CD14-positive monocyte (primary cell): ENCODE results near the gene PRKCA. TPM values are rescaled to one million over a fixed set of nuclear protein-coding genes. Genes with fewer than 3 reads are reported as not detected.

ENCODE experiments used
- DNase-seq, 3 donors: peaks; one replicate each; pipeline ENCODE4 v3.0.0-alpha.2; 2011 to 2022
- H2AFZ ChIP-seq: 2 replicates; pipeline ENCODE4 v1.6.0; 2012; ENCODE audit warnings: mild to moderate bottlenecking, low read depth, low read length, inconsistent platforms; ENCODE audit not compliant: insufficient read depth, poor library complexity, severe bottlenecking
- H3K27ac ChIP-seq, 2 donors: 1 replicate in 1 of 2; 2 replicates in 1 of 2; pipeline ENCODE4 v1.5.1; 2012 to 2013; ENCODE audit warnings: low read length in 2 of 2, control low read depth in 1 of 2, inconsistent platforms in 1 of 2, low read depth in 1 of 2, mild to moderate bottlenecking in 1 of 2
- H3K27me3 ChIP-seq, 2 donors: one replicate each; pipeline versions ENCODE4 v1.6.0 to v1.6.1; 2011 to 2013; ENCODE audit warnings: low read length in 2 of 2; ENCODE audit not compliant: control insufficient read depth in 2 of 2, insufficient read depth in 2 of 2
- H3K36me3 ChIP-seq, 2 donors: replicated peaks in 1 of 2; 1 replicate in 1 of 2; 2 replicates in 1 of 2; pipeline versions ENCODE4 v1.5.1 to v1.6.1; 2012 to 2013; ENCODE audit warnings: low read length in 2 of 2, control low read depth in 1 of 2, inconsistent platforms in 1 of 2, mild to moderate bottlenecking in 1 of 2; ENCODE audit not compliant: insufficient read depth in 2 of 2, control insufficient read depth in 1 of 2
- H3K4me1 ChIP-seq, 2 donors: 1 replicate in 1 of 2; 2 replicates in 1 of 2; pipeline versions ENCODE4 v1.5.1 to v1.6.1; 2012 to 2013; ENCODE audit warnings: low read length in 2 of 2, control low read depth in 1 of 2, inconsistent platforms in 1 of 2, mild to moderate bottlenecking in 1 of 2, moderate library complexity in 1 of 2; ENCODE audit not compliant: insufficient read depth in 2 of 2, control insufficient read depth in 1 of 2
- H3K4me2 ChIP-seq: replicated peaks from 2 replicates; pipeline ENCODE3; 2012; ENCODE audit warnings: low read length, moderate library complexity, mild to moderate bottlenecking; ENCODE audit not compliant: poor library complexity, severe bottlenecking; ENCODE audit errors: extremely low read depth
- H3K4me3 ChIP-seq, 3 experiments: fragments of 200-600 bp in 1 of 3; sonication (generic) in 1 of 3; replicated peaks in 1 of 3; 1 replicate in 2 of 3; 2 replicates in 1 of 3; pipeline ENCODE4 v1.5.1; 2011 to 2013; ENCODE audit warnings: low read length in 3 of 3, mild to moderate bottlenecking in 3 of 3, control low read depth in 2 of 3, low read depth in 2 of 3, inconsistent platforms in 1 of 3, moderate library complexity in 1 of 3
- H3K79me2 ChIP-seq: 2 replicates; pipeline ENCODE4 v1.6.0; 2012; ENCODE audit warnings: mild to moderate bottlenecking, control low read depth, inconsistent platforms, low read length, moderate library complexity; ENCODE audit not compliant: insufficient read depth
- H3K9ac ChIP-seq: 2 replicates; pipeline ENCODE4 v1.6.0; 2017; ENCODE audit warnings: low read length, mild to moderate bottlenecking; ENCODE audit not compliant: insufficient read depth, poor library complexity, severe bottlenecking
- H3K9me3 ChIP-seq, 2 donors: replicated peaks in 1 of 2; 1 replicate in 1 of 2; 2 replicates in 1 of 2; pipeline versions ENCODE4 v1.5.1 to v1.6.1; 2012 to 2013; ENCODE audit warnings: low read length in 2 of 2, control low read depth in 1 of 2; ENCODE audit not compliant: control insufficient read depth in 1 of 2, insufficient read depth in 1 of 2
- H4K20me1 ChIP-seq: 2 replicates; pipeline ENCODE4 v1.6.0; 2012; ENCODE audit warnings: mild to moderate bottlenecking, low read length, control low read depth, moderate library complexity; ENCODE audit not compliant: insufficient read depth
- H3K27ac Mint-ChIP-seq, 7 donors: one replicate each; pipeline ENCODE4 v1.8.0; 2020; ENCODE audit warnings: mild to moderate bottlenecking in 7 of 7, mixed read lengths in 7 of 7, moderate library complexity in 6 of 7, inconsistent platforms in 2 of 7
- H3K27me3 Mint-ChIP-seq, 3 donors: one replicate each; pipeline ENCODE4 v1.8.0; 2021 to 2022; ENCODE audit warnings: low read depth in 3 of 3, mild to moderate bottlenecking in 3 of 3, mixed read lengths in 3 of 3, moderate library complexity in 3 of 3, inconsistent platforms in 1 of 3
- H3K36me3 Mint-ChIP-seq, 2 donors: one replicate each; pipeline ENCODE4 v1.8.0; 2020; ENCODE audit warnings: mixed read lengths in 2 of 2, inconsistent platforms in 1 of 2, mild to moderate bottlenecking in 1 of 2
- H3K4me1 Mint-ChIP-seq: one replicate; pipeline ENCODE4 v1.8.0; 2020; ENCODE audit warnings: mild to moderate bottlenecking, mixed read lengths
- H3K4me3 Mint-ChIP-seq, 2 donors: one replicate each; pipeline ENCODE4 v1.8.0; 2020; ENCODE audit warnings: mild to moderate bottlenecking in 2 of 2, mixed read lengths in 2 of 2, moderate library complexity in 1 of 2
- H3K9me3 Mint-ChIP-seq, 7 donors: one replicate each; pipeline ENCODE4 v1.8.0; 2020 to 2022; ENCODE audit warnings: mixed read lengths in 7 of 7, mild to moderate bottlenecking in 6 of 7, moderate library complexity in 6 of 7, inconsistent platforms in 2 of 7
- WGBS: methylation state at CpG from one replicate; pipeline ENCODE4 v1.1.5; 2013; ENCODE audit warnings: missing lambda C conversion rate; ENCODE audit not compliant: insufficient coverage; 5-methylcytosine and 5-hydroxymethylcytosine counted together
- intact Hi-C, 2 donors: fragments of 100-400 bp; cut with micrococcal nuclease; formaldehyde crosslinking; loops; one replicate each; pipeline versions ENCODE4 v1.15.0 to v1.15.1; 2023
- polyA plus RNA-seq, 3 donors: library from polyadenylated mRNA; depleted of rRNA in 1 of 3; unstranded in 2 of 3; stranded (reverse) in 1 of 3; fragments of 300-500 nt in 2 of 3; fragments of >200 nt in 1 of 3; fragmentation: Illumina TruSeq in 2 of 3; gene quantifications; 1 replicate in 2 of 3; 2 replicates in 1 of 3; pipeline ENCODE4 v1.2.3, GENCODE V29; 2012 to 2021
- TF ChIP-seq, protein P1 (sequence below): fragments of 200-600 bp; IDR thresholded peaks from one replicate; pipeline ENCODE4 v1.8.0; 2022; ENCODE audit warnings: antibody characterized with exemption, mild to moderate bottlenecking

Gene PRKCA
- polyA plus RNA-seq, 3 donors = 0.22 to 7.1 (median 0.30) TPM

DNA sequence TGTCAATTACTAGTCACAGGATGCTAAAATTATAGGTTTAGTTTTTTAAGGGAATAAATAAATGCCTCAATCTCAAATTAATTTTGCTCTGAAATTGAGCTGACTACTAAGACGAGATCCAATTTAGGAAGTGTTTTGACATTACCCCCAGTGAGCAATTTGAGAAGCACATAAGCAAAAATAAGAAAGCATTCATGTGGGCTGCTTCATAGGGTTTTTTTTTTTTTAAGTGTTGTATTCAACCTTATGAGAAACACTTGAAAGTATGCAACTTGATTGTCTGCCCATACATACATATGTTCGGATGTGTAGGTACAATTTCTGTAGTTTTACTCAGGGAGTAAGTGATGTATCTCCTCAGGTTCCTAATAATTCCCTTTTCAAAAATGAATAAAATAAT is 77.6 kb downstream of the PRKCA start:
- Histone ChIP-seq H3K9ac (no peak overlapping the region), H3K4me3 (no peak overlapping the region), H3K27ac (no peak overlapping the region), H3K36me3 (no peaks in the 10 kb centered on the region), H3K79me2 (peaks cover 18% of the 10 kb centered on the region), H3K27me3 (no peaks in the 10 kb centered on the region), H2AFZ (no peak overlapping the region), H3K4me1 (no peaks in the 10 kb centered on the region), H3K4me2 (no peak overlapping the region), H4K20me1 (peaks cover 4% of the 10 kb centered on the region), H3K9me3 (no peaks in the 10 kb centered on the region)
- H3K36me3 Mint-ChIP-seq = peaks cover 2 to 4% of the 10 kb centered on the region in 2 donors
- H3K27me3 Mint-ChIP-seq = peaks cover 0 to 4% (median 3%) of the 10 kb centered on the region in 3 donors
- H3K4me1 Mint-ChIP-seq = peaks cover 11% of the 10 kb centered on the region
- H3K4me3 Mint-ChIP-seq = no peak overlapping the region
- no peak for DNase-seq
- WGBS = no CpG with 5 or more reads among the region's 2 CpGs
- no peaks in the 10 kb centered on the region for H3K9me3 Mint-ChIP-seq
- intact Hi-C loops = no loop called here
- H3K27ac Mint-ChIP-seq = no peak overlapping the region
- TF ChIP-seq, protein P1, sequence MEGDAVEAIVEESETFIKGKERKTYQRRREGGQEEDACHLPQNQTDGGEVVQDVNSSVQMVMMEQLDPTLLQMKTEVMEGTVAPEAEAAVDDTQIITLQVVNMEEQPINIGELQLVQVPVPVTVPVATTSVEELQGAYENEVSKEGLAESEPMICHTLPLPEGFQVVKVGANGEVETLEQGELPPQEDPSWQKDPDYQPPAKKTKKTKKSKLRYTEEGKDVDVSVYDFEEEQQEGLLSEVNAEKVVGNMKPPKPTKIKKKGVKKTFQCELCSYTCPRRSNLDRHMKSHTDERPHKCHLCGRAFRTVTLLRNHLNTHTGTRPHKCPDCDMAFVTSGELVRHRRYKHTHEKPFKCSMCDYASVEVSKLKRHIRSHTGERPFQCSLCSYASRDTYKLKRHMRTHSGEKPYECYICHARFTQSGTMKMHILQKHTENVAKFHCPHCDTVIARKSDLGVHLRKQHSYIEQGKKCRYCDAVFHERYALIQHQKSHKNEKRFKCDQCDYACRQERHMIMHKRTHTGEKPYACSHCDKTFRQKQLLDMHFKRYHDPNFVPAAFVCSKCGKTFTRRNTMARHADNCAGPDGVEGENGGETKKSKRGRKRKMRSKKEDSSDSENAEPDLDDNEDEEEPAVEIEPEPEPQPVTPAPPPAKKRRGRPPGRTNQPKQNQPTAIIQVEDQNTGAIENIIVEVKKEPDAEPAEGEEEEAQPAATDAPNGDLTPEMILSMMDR = no peak

DNA sequence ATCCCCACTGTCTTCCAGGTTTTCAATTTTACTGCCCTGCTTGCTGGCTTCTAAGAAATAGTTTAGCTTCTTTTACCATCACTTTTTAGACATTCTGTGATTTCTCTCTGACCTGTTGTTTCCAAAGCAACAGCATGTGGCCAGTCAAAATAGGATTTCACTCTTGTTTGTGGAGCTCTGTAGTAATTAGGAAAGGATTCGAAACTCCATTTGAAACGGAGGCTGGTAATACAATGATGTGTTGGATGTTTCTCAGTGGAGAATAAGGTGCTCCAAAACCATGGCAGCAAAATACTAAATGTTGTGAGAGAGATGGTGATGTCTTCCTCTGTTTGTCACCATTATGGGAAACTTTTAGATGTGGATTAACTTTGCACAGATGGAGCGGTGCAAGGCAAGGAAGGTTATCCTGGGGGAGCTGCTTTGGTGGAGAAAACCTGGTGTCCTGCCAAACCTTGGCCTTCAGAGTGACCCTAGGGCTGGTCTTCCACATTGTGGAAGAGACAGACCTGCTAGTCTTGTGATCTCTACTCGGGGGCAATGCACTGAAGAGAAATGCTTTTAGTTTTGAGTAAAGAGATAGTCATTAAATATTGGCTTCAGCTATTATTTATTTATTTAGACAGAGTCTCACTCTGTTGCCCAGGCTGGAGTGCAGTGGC is 79.4 kb downstream of the PRKCA start:
- Mint-ChIP-seq H3K4me1 (peaks cover 19% of the 10 kb centered on the region), H3K9me3 (no peaks in the 10 kb centered on the region), H3K36me3 (peaks cover 2 to 4% of the 10 kb centered on the region in 2 donors), H3K27me3 (peaks cover 0 to 4% (median 3%) of the 10 kb centered on the region in 3 donors), H3K4me3 (no peak overlapping the region), H3K27ac (peak overlapping the region in 1 of 7 donors; percentile 62)
- no peak overlapping the region for H3K4me2 ChIP-seq
- TF ChIP-seq, protein P1 = no peak
- H4K20me1 ChIP-seq = peaks cover 4% of the 10 kb centered on the region
- no peaks in the 10 kb centered on the region for H3K27me3 ChIP-seq
- no peak for DNase-seq
- peaks cover 21% of the 10 kb centered on the region for H3K79me2 ChIP-seq
- H3K9ac ChIP-seq = no peak overlapping the region
- H3K27ac ChIP-seq = no peak overlapping the region
- WGBS = 100% methylated on average over 3 of the region's 4 CpGs
- H3K9me3 ChIP-seq = no peaks in the 10 kb centered on the region
- H3K4me3 ChIP-seq = no peak overlapping the region
- H3K4me1 ChIP-seq = peaks cover 7% of the 10 kb centered on the region in 2 donors
- intact Hi-C loops = no loop called here
- H2AFZ ChIP-seq = no peak overlapping the region
- H3K36me3 ChIP-seq = no peaks in the 10 kb centered on the region
